GM18873 (cell line): ENCODE data around the gene TUBA3E.
A peak's percentile ranks its signal among the peaks of the same experiment; 100 is the strongest.
"Not testable (repeated sequence)": the region's sequence is repeated elsewhere in the genome, so short reads cannot be mapped to it uniquely, and the experiment has no call there.

Experiments used
- ATAC-seq: cut with Tn5 transposase; IDR thresholded peaks from one replicate; pipeline ENCODE4 v1.9.1; 2021; ENCODE audit warnings: mild to moderate bottlenecking, moderate library complexity, moderate number of reproducible peaks; ENCODE audit not compliant: unreplicated experiment, low FRiP score

Gene TUBA3E

DNA sequence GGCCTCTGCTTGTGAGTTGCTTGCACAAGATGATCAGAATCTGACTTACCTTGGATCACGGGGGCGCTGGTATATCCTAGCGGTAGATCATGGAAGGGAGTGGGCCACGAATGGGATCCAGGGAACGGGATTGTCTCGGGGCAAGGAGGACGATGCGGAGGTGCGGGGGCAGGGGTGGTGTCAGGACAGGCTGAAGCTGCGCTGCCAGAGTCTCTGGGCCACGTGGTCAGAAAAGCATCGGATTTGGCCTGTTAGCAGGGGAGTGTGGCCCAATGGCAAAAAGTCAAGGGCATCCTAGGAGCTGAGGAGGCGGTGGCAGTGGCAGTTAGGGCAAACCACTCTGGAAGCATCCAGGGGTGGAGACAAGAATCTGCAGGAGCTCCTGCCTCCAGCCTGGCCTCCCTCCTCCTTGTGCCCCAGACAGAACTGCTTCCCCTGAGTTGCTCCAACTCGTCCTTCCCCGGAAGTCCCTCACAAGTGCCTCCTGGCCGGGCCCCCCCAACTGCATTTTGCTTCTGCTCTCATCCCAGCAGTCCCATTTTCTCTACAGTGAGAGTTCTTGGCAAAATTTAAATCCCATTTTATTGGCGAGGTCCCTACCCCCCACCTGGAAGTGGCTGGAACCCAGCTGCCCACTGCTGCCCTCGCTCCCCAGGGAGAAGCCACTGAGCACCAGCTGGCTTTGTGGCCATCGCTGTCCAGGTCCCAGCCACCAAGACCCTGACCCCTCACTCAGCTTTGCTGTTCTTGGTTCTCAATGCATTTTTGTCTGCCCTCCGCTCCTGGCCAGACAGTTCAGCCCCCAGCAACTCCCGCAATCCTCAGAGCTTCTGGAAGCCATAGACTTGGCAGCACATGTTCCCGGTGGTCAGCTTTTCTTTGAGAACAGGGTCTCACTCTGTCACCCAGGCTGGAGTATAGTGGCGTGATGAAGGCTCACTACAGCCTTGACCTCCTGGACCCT lies 47.8 kb downstream of the TUBA3E start:
- ATAC-seq = no peak

DNA sequence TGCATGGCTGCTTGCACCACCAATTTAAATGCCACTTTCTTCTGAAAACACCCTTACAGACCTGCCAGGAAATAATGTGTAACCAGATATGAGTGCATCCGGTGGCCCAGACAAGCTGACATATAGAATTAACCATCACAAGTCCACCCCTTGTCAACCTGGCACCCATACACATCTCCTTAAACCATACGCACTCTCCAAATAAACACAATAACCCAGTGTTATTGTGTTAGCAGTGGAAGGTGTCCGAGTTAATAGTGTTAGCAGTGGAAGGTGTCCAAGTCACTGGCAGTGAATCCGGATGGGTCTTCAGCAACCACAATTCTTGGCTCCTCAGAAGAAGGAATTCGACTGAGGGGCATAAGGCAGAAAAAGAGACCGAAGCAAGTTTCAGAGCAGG lies 49.7 kb downstream of the TUBA3E start:
- not testable (repeated sequence) for ATAC-seq

DNA sequence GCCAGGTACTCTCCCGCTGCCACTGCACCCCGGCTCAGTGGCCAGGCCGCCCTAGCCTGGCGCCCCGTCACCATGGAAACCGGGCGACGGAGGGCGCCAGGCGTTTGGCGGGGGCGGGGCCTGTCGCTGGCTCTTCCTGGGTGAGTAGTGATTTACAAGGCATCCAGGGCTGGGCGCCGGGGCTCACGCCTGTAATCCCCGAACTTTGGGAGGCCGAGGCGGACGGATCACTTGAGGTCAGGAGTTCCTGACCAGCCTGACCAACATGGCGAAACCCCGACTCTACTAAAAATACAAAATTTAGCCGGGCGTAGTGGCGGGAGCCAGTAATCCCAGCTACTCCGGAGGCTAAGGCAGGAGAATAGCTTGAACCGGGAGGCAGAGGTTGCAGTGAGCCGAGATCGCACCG lies 53.2 kb downstream of the TUBA3E start, which contains the start of gene CCDC74B:
TSS of gene CCDC74B (minus strand) at position 107 of the 409 bp plus-strand sequence. CDS start 116 bp downstream, outside the sequence.
- peak; percentile 82 for ATAC-seq

DNA sequence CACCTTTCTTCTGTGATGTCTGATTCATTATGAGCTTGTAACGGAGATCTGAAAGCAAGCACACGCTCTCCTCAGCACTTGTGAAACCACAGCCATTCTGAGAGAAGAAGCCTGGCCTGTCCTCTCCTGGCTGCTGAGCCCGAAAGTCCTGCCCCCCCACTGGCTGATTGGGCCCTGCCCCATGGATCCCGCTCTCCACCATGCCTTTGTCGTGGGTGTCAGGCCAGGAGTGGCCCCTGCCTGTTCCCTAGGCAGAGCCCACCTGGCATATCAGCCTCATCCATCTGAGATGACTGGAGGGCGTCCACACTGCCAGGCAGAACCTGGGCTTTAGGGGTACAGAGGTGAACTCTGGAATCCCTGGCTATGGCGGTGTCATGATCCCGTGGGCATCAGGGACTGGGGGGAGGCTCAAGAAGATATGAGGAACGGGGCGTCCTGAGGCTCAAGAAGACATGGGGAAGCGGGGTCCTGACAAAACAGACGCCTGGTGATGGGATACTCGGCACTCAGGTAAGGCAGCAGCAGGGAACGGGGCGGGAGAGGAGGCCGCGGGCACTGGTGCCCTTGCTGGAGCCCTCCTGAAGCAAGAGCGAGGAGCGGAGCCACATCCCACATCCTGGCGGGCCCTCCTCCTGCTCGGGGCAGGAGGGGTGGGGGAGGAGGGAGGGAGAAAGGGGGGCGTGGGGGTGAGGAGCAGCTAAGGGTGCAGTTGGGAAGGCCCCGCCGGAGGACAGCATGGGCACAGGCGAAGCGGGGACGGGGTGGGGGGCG lies 54.8 kb downstream of the TUBA3E start:
- not testable (repeated sequence) for ATAC-seq

DNA sequence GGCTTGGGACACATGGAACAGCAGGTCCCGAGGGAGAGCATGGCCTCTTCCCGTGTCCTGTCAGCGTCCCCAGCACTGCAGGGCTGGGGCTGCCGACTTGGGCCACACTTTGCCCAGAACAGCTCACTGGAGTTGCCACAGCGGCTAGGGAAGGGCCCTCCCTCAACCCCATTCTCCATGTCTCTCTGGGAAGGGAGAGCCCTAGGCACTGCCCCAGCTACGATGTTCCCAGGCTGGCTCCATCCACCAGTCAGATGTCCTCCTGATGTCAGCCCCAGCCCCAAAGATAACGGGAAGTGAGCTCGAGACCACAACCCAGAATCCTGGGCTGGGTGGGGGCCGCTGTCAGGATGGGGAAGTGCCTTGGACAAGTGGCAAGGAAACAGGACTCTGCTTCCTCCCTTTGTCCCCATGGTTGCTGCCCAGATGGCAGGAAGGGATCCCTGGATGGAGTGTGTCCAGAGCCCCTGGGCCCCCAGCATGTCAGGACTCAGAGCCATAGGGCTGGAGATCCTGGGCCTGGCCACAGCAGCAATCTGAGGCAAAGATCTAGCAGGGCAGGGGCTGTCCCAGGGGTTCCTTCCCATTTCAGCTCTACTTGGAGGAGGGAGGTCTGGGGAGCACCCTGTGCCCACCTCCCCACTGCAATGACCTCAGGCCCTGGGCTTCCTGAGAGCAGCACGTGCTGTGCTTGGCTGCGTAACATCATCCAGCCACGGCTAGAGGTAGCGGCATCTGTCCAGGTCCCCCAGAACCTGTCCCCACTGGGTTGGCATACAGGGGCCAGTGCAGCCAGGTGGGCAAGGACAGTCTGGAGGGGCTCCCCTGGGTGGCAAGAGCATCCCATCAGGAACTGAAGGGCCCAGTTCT lies 55.6 kb downstream of the TUBA3E start:
- ATAC-seq = not testable (repeated sequence)
